Measurements from ENCODE around the gene C7orf57. TPM values are rescaled to one million over a fixed set of nuclear protein-coding genes. Genes with fewer than 3 reads are reported as not detected.

Gene C7orf57
- total RNA-seq, 2 donors from 2014 or later: 0.34 TPM; not detected in 1

GRCh38 chr7:48108959-48109847 is 73.9 kb downstream of the C7orf57 start:
- H3K9me3 ChIP-seq: no peaks in the 10 kb centered on the region
- no peaks in the 10 kb centered on the region for H3K4me1 ChIP-seq (replicated peaks)
- intact Hi-C loops (cut with DNase I): no loop called here
- TF ChIP-seq, protein P1, sequence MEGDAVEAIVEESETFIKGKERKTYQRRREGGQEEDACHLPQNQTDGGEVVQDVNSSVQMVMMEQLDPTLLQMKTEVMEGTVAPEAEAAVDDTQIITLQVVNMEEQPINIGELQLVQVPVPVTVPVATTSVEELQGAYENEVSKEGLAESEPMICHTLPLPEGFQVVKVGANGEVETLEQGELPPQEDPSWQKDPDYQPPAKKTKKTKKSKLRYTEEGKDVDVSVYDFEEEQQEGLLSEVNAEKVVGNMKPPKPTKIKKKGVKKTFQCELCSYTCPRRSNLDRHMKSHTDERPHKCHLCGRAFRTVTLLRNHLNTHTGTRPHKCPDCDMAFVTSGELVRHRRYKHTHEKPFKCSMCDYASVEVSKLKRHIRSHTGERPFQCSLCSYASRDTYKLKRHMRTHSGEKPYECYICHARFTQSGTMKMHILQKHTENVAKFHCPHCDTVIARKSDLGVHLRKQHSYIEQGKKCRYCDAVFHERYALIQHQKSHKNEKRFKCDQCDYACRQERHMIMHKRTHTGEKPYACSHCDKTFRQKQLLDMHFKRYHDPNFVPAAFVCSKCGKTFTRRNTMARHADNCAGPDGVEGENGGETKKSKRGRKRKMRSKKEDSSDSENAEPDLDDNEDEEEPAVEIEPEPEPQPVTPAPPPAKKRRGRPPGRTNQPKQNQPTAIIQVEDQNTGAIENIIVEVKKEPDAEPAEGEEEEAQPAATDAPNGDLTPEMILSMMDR (IDR thresholded peaks at IDR 0.05): no peak
- no peak for TF ChIP-seq POLR2AphosphoS5 (IDR thresholded peaks at IDR 0.05)
- TF ChIP-seq POLR2A (IDR thresholded peaks at IDR 0.05): no peak
- H3K27ac ChIP-seq: no peak overlapping the region
- WGBS: 88% methylated on average over 5 of the region's 5 CpGs
- H3K4me3 ChIP-seq: no peak overlapping the region
- no peaks in the 10 kb centered on the region for H3K36me3 ChIP-seq
- H3K27me3 ChIP-seq (replicated peaks; ENCODE audit: insufficient read depth): no peaks in the 10 kb centered on the region
- no peak for DNase-seq (ENCODE audit: low spot score)

GRCh38 chr7:48109848-48110663 is 74.7 kb downstream of the C7orf57 start:
- TF ChIP-seq POLR2AphosphoS5 (IDR thresholded peaks at IDR 0.05): no peak
- TF ChIP-seq, protein P1 (IDR thresholded peaks at IDR 0.05): peak; percentile 92 to 100 (median 98)
- WGBS: 24% methylated on average over 9 of the region's 9 CpGs
- H3K4me1 ChIP-seq (replicated peaks): no peaks in the 10 kb centered on the region
- H3K27me3 ChIP-seq (replicated peaks; ENCODE audit: insufficient read depth): no peaks in the 10 kb centered on the region
- intact Hi-C loops (cut with DNase I): loop anchor here (2.0 to 5.0 kb wide), 3 partner anchors 73 to 165 kb away; partner anchors contain the start of gene C7orf57
- H3K27ac ChIP-seq: no peak overlapping the region
- H3K36me3 ChIP-seq: no peaks in the 10 kb centered on the region
- DNase-seq (ENCODE audit: low spot score): peak; percentile 69
- no peaks in the 10 kb centered on the region for H3K9me3 ChIP-seq
- no peak overlapping the region for H3K4me3 ChIP-seq

DNA sequence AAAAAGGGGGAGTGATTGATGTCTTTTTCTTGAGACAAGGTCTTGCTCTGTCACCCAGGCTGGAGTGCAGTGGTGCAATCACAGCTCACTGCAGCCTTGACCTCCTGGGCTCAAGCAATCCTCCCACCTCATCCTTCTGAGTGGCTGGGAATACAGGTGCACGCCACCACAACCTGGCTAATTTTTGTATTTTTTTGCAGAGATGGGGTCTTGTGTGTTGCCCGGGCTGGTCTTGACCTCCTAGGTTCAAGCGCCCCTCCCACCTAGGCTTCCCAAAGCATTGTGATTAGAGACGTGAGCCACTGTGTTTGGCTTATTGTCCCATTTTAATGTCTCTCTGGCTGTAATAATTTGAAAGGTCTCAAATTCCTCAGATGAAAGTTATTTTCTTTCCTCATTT is 75.5 kb downstream of the C7orf57 start:
- Histone ChIP-seq H3K4me1 (replicated peaks) (no peaks in the 10 kb centered on the region), H3K9me3 (no peaks in the 10 kb centered on the region), H3K27ac (no peak overlapping the region), H3K36me3 (no peaks in the 10 kb centered on the region), H3K4me3 (no peak overlapping the region), H3K27me3 (replicated peaks; ENCODE audit: insufficient read depth) (no peaks in the 10 kb centered on the region)
- TF ChIP-seq POLR2AphosphoS5 (IDR thresholded peaks at IDR 0.05) (no peak), POLR2A (IDR thresholded peaks at IDR 0.05) (no peak)
- TF ChIP-seq, protein P1 (IDR thresholded peaks at IDR 0.05): no peak
- no peak for DNase-seq (ENCODE audit: low spot score)
- intact Hi-C loops (cut with DNase I): loop anchor here (2.0 to 5.0 kb wide), 3 partner anchors 74 to 166 kb away; partner anchors contain the start of gene C7orf57
- WGBS: 83% methylated on average over 4 of the region's 4 CpGs

Other genes with a start within 250 kb of the C7orf57 start
- gene PKD1L1, start 87.1 kb upstream of the C7orf57 start, total RNA-seq: 10 to 100 TPM in 1 of 2 donors, under 1 TPM in 1; 0.59 to 40.9 TPM
- 10 to 100 TPM; 26.1 to 43.1 TPM for gene HUS1, start 55.9 kb upstream of the C7orf57 start, total RNA-seq
- 1 to 10 TPM in 1 of 2 donors, not detected in 1; 4.5 TPM for gene SUN3, start 6.4 kb upstream of the C7orf57 start, total RNA-seq
- 10 to 100 TPM in 1 of 2 donors, 1 to 10 TPM in 1; 4.9 to 13.0 TPM for gene UPP1, start 53.7 kb downstream of the C7orf57 start, total RNA-seq
- 1 to 10 TPM in 1 of 2 donors, under 1 TPM in 1; 0.14 to 3.5 TPM for gene ABCA13, start 135.9 kb downstream of the C7orf57 start, total RNA-seq